WI38 (cell line): Measurements from ENCODE around the gene TSC22D2.

Experiments used
- H3K4me3 ChIP-seq: 2 replicates; pipeline ENCODE4 v1.5.1; 2011; ENCODE audit warnings: low read depth, mild to moderate bottlenecking, control low read depth, low read length
- TF ChIP-seq, protein P1 (sequence below): IDR thresholded peaks from 2 replicates; pipeline ENCODE4 v1.5.1; 2012; ENCODE audit warnings: low read depth, mild to moderate bottlenecking, control low read depth, low read length

TSC22D2 gene

DNA sequence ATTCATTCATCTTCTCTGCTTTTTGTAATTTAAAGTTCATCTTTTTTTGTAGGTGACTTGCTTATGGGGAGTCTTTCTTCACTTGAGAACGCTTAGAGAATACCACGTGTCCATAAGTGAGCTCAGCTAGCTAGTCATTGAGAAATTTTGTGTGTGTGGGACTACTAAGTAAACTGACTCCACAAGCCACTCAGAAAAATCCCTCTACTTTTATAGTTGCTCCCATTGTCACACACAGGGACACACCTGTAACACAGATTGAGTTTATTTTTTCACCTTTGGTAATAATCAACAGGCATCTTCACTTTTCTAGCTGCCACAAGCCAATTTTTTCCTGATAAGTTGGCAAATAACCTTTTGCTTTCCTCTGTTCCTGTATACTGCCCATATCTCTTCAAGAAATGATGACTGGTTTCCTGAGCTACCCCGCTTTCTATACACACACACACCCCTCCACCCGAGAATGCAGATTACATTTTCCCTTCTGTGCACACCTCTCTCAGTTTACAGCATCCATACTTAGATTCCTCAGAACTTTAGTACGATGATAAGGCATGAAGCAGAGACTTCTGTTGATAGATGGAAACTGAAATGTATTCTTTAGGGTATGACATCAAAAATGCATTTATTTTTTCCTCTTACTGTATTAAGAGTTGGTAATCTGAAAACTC is 4.6 kb downstream of the TSC22D2 start:
- peak overlapping the region; percentile 96 for H3K4me3 ChIP-seq
- TF ChIP-seq, protein P1, sequence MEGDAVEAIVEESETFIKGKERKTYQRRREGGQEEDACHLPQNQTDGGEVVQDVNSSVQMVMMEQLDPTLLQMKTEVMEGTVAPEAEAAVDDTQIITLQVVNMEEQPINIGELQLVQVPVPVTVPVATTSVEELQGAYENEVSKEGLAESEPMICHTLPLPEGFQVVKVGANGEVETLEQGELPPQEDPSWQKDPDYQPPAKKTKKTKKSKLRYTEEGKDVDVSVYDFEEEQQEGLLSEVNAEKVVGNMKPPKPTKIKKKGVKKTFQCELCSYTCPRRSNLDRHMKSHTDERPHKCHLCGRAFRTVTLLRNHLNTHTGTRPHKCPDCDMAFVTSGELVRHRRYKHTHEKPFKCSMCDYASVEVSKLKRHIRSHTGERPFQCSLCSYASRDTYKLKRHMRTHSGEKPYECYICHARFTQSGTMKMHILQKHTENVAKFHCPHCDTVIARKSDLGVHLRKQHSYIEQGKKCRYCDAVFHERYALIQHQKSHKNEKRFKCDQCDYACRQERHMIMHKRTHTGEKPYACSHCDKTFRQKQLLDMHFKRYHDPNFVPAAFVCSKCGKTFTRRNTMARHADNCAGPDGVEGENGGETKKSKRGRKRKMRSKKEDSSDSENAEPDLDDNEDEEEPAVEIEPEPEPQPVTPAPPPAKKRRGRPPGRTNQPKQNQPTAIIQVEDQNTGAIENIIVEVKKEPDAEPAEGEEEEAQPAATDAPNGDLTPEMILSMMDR: no peak

DNA sequence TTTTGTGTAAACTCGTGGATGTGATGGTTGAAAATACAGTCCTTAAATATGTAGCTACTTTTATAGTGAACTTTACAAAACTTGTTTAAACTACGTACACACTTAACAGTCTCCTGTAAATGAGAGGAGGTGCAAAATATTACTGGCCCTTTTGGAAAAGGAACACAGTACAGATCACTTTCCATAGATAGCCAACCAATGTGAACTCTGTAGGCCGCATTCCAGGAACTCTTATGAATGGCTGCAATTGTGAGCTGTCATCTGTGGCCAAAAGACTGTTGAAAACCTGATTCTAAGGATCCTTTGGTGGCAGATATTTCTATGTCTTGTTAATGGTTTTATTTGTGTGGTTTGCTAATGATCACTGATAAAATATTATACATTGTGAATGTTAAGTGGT is 6.2 kb downstream of the TSC22D2 start:
- peak overlapping the region; percentile 96 for H3K4me3 ChIP-seq
- TF ChIP-seq, protein P1: no peak

DNA sequence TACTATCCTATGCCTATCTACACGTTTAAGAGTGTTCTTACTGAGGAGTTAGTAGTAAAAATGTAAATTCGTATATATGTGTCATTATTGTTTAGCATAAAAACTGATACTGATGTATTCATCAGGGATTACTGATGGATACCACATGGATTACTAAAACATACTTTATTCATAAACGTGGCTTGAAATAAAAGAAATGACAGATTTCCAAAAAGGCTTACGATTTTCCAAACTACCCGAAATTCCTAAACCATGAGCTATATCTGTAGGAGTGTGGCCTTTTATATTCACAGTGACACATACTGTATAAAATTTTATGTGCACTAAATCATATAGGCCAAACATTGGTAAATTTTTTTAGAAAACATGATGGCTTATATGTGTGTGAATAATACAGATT is 6.9 kb downstream of the TSC22D2 start:
- TF ChIP-seq, protein P1: no peak
- H3K4me3 ChIP-seq: peak overlapping the region; percentile 96

DNA sequence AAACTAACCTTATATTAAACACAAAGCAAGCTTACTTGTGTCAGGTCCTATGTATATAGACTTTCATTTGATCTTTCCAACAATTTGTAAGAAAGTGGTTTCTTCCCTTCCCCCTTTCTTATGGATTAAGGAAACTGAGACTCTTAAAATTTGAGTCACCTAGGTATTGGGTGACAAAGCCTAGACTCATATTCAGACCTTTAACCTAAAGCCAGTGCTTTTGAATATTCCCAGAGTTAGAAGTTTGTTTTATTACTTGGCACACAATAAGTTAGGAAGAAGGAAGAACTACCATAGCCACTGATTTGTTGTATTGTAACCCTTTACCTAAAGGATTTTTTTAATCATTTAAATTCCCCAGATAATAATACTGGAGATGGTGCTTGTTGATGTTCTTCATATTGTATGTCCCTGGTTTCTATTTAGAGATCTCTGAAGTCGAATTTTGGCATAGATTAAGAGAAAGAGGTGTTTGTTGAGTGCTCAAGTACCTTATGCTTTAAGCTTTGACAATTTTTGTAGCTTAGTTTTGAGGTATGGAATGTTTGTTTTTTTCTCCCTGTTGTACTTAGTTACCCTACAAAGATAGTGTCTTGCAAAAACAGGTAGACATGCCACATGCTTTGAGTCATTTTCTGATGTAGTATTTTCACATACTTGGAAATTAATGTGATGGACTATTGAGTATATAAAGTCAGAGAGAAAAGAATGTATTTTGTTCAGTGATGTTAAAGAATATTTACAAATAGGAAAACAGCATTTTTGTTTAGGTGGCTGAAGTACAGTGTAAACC is 11.2 kb downstream of the TSC22D2 start:
- TF ChIP-seq, protein P1: no peak
- H3K4me3 ChIP-seq: no peak overlapping the region

DNA sequence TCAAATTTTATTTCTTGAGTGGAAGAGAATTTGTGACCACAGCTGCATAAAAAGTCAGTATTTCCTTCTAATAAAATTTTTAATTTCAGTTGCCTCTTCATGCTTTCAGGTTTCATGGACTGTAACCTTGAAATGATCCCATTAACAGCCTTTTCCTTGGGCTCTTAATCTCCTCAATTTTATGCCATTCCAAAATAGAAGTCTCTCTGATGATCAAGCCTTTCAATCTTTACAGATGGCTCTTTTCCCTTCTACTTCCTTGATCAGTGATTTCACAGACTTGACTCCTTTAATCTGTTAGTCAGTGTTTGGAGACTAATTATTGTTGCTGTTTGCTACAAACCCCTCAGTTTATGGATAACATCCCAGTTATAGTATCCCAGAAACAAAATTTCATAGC is 11.9 kb downstream of the TSC22D2 start:
- no peak overlapping the region for H3K4me3 ChIP-seq
- TF ChIP-seq, protein P1: no peak

DNA sequence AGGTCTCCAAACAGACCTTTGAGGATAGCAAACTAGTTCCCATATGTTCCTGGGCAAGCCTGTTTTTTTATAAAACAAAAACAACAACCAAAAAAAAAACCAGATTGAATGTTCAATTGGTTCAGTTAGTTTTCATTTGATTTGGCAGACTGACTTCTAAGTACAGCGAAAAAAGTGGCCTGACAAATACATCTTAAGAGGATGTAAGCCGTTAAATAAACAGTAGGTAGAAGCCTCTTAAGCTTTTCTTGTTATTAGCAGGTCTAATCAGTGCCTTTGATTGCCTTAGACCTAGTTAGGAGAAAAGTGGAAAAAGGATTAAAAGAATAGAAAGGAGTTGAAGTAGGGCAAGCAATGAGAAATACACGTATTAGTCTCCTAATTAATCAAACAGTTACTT is 13.2 kb downstream of the TSC22D2 start:
- TF ChIP-seq, protein P1: no peak
- H3K4me3 ChIP-seq: no peak overlapping the region
